Body of pancreas (tissue), 4 donors: ENCODE results near the gene LRRC7.

Source experiments
- POLR2A ChIP-seq, 3 donors: fragments of 450-650 bp; IDR thresholded peaks; one replicate each; pipeline ENCODE4 v1.6.1; 2016; ENCODE audit warnings: antibody characterized with exemption in 3 of 3, mild to moderate bottlenecking in 2 of 3
- TF ChIP-seq, protein P1 (sequence below), 7 experiments: fragments of 450-650 bp in 4 of 7; fragments of 200-600 bp in 3 of 7; sonication (generic) in 3 of 7; IDR thresholded peaks; one replicate each; pipeline ENCODE4 v1.5.1; 2016 to 2019; ENCODE audit warnings: antibody characterized with exemption in 7 of 7

DNA sequence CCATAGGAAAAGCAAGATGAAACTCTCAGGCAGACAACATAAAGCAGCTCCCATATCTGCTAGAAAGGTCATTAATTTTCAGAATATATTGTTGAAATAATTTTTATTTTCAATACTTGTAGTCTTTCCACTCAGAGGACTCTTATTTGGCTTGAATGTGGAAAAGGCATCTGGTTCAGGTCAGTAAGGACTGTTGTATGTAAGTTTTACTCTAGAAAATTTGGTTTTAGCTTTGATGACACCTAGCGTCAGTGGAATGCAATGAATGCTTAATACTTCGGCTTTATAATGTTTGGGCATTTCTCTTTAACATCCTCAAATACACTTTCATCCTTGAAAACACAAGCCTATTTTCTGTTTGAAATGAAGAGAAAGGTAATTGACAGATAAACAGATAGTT lies 574.4 kb downstream of the LRRC7 start:
- TF ChIP-seq, protein P1, sequence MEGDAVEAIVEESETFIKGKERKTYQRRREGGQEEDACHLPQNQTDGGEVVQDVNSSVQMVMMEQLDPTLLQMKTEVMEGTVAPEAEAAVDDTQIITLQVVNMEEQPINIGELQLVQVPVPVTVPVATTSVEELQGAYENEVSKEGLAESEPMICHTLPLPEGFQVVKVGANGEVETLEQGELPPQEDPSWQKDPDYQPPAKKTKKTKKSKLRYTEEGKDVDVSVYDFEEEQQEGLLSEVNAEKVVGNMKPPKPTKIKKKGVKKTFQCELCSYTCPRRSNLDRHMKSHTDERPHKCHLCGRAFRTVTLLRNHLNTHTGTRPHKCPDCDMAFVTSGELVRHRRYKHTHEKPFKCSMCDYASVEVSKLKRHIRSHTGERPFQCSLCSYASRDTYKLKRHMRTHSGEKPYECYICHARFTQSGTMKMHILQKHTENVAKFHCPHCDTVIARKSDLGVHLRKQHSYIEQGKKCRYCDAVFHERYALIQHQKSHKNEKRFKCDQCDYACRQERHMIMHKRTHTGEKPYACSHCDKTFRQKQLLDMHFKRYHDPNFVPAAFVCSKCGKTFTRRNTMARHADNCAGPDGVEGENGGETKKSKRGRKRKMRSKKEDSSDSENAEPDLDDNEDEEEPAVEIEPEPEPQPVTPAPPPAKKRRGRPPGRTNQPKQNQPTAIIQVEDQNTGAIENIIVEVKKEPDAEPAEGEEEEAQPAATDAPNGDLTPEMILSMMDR (IDR thresholded peaks at IDR 0.05): peak in 4 of 7 experiments; percentile 5 to 13 (median 10)
- no peak for TF ChIP-seq POLR2A (IDR thresholded peaks at IDR 0.05)
